ENCODE results near the gene LZTFL1. TPM values are rescaled to one million over a fixed set of nuclear protein-coding genes. Genes with fewer than 3 reads are reported as not detected.

LZTFL1 gene
- total and polyA plus RNA-seq, 2 donors (not counting 3 experiments of a cell fraction or from before 2014, with no cell fraction given): 18.2 to 26.1 TPM

GRCh38 chr3:45773714-45774449 lies 68.0 kb downstream of the LZTFL1 start:
- BruUV-seq (replicated peaks): no TSS peak
- ChIA-PET POLR2A (no interaction called here), CTCF (interaction anchor here (2.7 kb wide), 1 partner anchor 12 kb away, joined by 8 read pairs; no protein-coding TSS in a partner anchor)
- H3K4me2 ChIP-seq (ENCODE audit: insufficient read depth, low read length): no peak overlapping the region
- H2AFZ ChIP-seq (ENCODE audit: low read depth, low read length): no peak overlapping the region
- no peaks in the 10 kb centered on the region for H3K9me3 ChIP-seq (replicated peaks; ENCODE audit: control insufficient read depth, insufficient read depth, low read length)
- peaks cover 4 to 10% of the 10 kb centered on the region in 2 experiments for H3K27me3 ChIP-seq (ENCODE audit: control insufficient read depth in 2 of 2, insufficient read depth in 2 of 2, low read length in 2 of 2)
- H3K79me2 ChIP-seq (ENCODE audit: control insufficient read depth, insufficient read depth, low read length): no peaks in the 10 kb centered on the region
- dilution Hi-C loops (cut with MboI; ENCODE audit: extremely low pct_ligation_motif_present, low sequenced_read_pairs) (no loop called here), intact Hi-C loops (cut with micrococcal nuclease) (no loop called here)
- TF ChIP-seq EZH2 (IDR thresholded peaks at IDR 0.05; ENCODE audit: borderline replicate concordance, low read depth, low read length, severe bottlenecking) (no peak), CTCF (IDR thresholded peaks at IDR 0.05; ENCODE audit: extremely low read depth in 1 of 2, insufficient read depth in 1 of 2, low read depth in 1 of 2, low read length in 2 of 2) (no peak), MAX (IDR thresholded peaks at IDR 0.05; ENCODE audit: insufficient read depth, insufficient read length) (no peak), GATA2 (IDR thresholded peaks at IDR 0.05; ENCODE audit: insufficient read depth, insufficient read length, low read depth, low read length) (no peak), POLR2A (IDR thresholded peaks at IDR 0.05; ENCODE audit: low read depth, low read length) (no peak), FOS (IDR thresholded peaks at IDR 0.05; ENCODE audit: borderline replicate concordance, insufficient read depth, low read length) (no peak), JUN (IDR thresholded peaks at IDR 0.05; ENCODE audit: borderline replicate concordance, insufficient read depth, insufficient read length, low read depth) (no peak), MYC (IDR thresholded peaks at IDR 0.05; ENCODE audit: low read depth, low read length) (no peak), POLR2AphosphoS5 (IDR thresholded peaks at IDR 0.05; ENCODE audit: insufficient read depth, low read depth, low read length) (no peak)
- H3K9ac ChIP-seq (replicated peaks; ENCODE audit: extremely low read depth, insufficient read depth, low read length): no peak overlapping the region
- no peak overlapping the region for H3K4me3 ChIP-seq (replicated peaks in 1 of 3; ENCODE audit: insufficient read depth in 1 of 3, low read depth in 1 of 3, low read length in 3 of 3)
- no peak overlapping the region for H3K27ac ChIP-seq (ENCODE audit: insufficient read depth, low read depth, low read length)
- DNase-seq (ENCODE audit: low read depth, low spot score) (peak; percentile 20), FAIRE-seq (no peak)
- H3K9me1 ChIP-seq (replicated peaks; ENCODE audit: control insufficient read depth, extremely low read depth, insufficient read depth, low read length): no peaks in the 10 kb centered on the region
- no peaks in the 10 kb centered on the region for H3K36me3 ChIP-seq (ENCODE audit: control insufficient read depth in 2 of 2, extremely low read depth in 1 of 2, insufficient read depth in 2 of 2, low read length in 2 of 2)
- H4K20me1 ChIP-seq (replicated peaks; ENCODE audit: control insufficient read depth, extremely low read depth, insufficient read depth, low read length): no peaks in the 10 kb centered on the region
- H3K4me1 ChIP-seq (ENCODE audit: control insufficient read depth, extremely low read depth, insufficient read depth, low read length): no peaks in the 10 kb centered on the region

Other genes with a start within 250 kb of the LZTFL1 start
- 33.3 and 39.5 TPM in 2 replicates for gene LIMD1, start 247.4 kb downstream of the LZTFL1 start, total RNA-seq
- gene LIMD1, start 247.4 kb downstream of the LZTFL1 start, polyA plus RNA-seq: 11.9 and 12.6 TPM in 2 replicates
- 35.4 and 39.9 TPM in 2 replicates for gene SACM1L, start 152.7 kb downstream of the LZTFL1 start, total RNA-seq
- 9.1 and 11.9 TPM in 2 replicates for gene SACM1L, start 152.7 kb downstream of the LZTFL1 start, polyA plus RNA-seq
- gene SLC6A20, start 45.6 kb downstream of the LZTFL1 start, total RNA-seq: not detected in 2 replicates
- gene SLC6A20, start 45.6 kb downstream of the LZTFL1 start, polyA plus RNA-seq: not detected in 2 replicates
- not detected in 2 replicates for gene CCR9, start 44.4 kb upstream of the LZTFL1 start, total RNA-seq
- not detected in 2 replicates for gene CCR9, start 44.4 kb upstream of the LZTFL1 start, polyA plus RNA-seq
- not detected in 2 replicates for gene CXCR6, start 101.3 kb upstream of the LZTFL1 start, total RNA-seq
- not detected in 2 replicates for gene CXCR6, start 101.3 kb upstream of the LZTFL1 start, polyA plus RNA-seq
- gene FYCO1, start 153.7 kb upstream of the LZTFL1 start, total RNA-seq: 20.2 and 20.8 TPM in 2 replicates
- gene FYCO1, start 153.7 kb upstream of the LZTFL1 start, polyA plus RNA-seq: 11.1 and 13.9 TPM in 2 replicates
- gene XCR1, start 185.4 kb upstream of the LZTFL1 start, total RNA-seq: not detected in 2 replicates
- not detected in 2 replicates for gene XCR1, start 185.4 kb upstream of the LZTFL1 start, polyA plus RNA-seq